GM13977 (cell line): ENCODE results near the gene XRCC5.

Experiments used
- DNase-seq: peaks from one replicate; pipeline ENCODE4 v3.0.0; 2012; ENCODE audit warnings: low spot score
- in situ Hi-C: fragments of 300-500 bp; cut with MboI; formaldehyde crosslinking; loops from one replicate; pipeline ENCODE4 v1.12.0; 2022; ENCODE audit warnings: low sequenced_read_pairs, low pct_unique_long_range_greater_than_20kb, mixed read lengths, inconsistent platforms; ENCODE audit not compliant: unreplicated experiment
- TF ChIP-seq, protein P1 (sequence below): IDR thresholded peaks from 2 replicates; pipeline ENCODE4 v1.5.1; 2012; ENCODE audit warnings: mild to moderate bottlenecking, control low read depth; ENCODE audit not compliant: insufficient read depth; ENCODE audit errors: extremely low read depth, missing control alignments

Gene XRCC5

DNA sequence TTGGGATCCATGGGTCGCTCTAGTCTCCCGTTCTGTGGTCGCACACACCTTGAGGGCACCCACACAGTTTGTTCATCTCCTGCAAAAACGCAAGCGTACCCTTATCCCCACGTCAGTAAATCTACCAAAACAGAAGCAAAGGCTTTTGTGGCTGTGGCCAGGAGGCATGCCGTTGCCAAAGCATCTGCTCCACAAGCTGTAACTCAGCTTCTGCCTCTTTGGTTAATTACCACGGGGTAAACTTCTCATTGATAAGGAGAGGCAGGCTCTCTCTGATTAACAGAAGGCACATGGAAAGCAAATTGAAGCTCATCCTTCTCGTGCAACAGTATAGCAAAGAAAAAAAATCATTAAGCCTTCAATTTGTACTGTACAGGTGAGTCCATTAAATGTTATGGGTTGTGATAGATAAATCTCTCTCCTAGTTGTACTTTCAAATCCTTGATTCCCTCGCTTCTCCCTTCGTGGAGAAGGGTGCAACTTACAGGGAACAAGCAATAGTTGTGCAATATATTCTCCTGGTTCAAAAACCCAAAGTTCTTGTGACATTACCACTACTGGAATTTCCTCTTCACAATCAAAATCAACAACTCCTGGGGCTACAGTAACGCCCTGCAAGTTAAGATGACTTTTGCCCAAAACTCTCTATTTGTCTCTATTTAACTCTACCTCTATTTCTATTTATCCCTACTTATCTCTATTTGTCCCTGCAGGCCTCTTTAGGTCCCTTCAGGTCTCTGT lies 37.9 kb upstream of the XRCC5 start:
- DNase-seq: no peak
- TF ChIP-seq, protein P1, sequence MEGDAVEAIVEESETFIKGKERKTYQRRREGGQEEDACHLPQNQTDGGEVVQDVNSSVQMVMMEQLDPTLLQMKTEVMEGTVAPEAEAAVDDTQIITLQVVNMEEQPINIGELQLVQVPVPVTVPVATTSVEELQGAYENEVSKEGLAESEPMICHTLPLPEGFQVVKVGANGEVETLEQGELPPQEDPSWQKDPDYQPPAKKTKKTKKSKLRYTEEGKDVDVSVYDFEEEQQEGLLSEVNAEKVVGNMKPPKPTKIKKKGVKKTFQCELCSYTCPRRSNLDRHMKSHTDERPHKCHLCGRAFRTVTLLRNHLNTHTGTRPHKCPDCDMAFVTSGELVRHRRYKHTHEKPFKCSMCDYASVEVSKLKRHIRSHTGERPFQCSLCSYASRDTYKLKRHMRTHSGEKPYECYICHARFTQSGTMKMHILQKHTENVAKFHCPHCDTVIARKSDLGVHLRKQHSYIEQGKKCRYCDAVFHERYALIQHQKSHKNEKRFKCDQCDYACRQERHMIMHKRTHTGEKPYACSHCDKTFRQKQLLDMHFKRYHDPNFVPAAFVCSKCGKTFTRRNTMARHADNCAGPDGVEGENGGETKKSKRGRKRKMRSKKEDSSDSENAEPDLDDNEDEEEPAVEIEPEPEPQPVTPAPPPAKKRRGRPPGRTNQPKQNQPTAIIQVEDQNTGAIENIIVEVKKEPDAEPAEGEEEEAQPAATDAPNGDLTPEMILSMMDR: no peak
- in situ Hi-C loops: no loop called here

DNA sequence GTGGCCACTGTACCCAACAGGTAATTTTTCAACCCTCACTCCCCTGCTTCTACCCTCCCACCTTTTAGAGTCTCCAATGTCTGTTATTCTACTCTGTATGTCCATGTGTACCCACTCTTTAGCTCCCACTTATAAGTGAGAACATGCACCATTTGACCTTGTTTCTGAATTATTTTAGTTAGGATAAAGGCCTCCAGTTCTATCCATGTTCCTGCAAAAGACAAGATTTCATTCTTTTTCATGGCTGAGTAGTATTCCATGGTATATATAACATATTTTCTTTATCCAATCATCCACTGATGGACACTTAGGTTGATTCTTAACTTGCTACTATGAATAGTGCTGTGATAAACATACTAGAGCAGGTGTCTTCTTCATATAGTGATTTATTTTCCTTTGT lies 36.7 kb upstream of the XRCC5 start:
- in situ Hi-C loops: no loop called here
- TF ChIP-seq, protein P1: no peak
- DNase-seq: no peak

DNA sequence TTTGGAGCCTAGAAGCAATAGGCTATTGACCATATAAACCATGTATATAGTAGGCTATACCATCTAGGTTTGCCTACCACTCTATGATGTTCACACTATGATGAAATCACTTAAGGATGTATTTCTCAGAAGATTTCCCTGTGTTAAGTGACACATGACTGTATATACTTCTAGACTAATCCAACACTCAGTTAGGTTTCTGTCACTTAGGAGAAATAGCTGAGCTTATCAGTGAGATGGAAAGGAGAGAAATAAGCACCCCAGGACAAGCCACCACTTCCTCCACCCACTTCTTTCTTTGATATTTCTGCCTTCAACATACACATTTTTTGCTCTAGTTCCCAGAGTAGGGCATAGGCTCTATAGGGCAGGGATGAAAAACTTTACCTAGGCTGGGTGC lies 35.4 kb upstream of the XRCC5 start:
- DNase-seq: no peak
- in situ Hi-C loops: no loop called here
- TF ChIP-seq, protein P1: no peak

DNA sequence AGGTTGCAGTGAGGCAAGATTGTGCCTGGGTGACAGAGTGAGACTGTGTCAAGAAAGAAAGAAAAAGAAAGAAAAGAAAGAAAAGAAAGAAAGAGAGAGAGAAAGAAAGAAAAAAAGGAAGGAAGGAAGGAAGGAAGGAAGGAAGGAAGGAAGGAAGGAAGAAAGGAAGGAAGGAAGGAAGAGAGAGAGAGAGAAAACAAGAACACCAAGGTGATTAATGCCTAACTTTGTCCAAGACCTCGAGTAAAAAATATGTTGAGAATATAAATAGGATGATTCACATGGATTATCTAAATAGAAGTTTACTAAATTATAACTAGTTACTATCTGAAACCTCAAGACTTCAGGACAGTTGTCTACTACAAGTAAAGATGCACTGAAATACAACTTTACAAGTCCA lies 34.8 kb upstream of the XRCC5 start:
- in situ Hi-C loops: no loop called here

DNA sequence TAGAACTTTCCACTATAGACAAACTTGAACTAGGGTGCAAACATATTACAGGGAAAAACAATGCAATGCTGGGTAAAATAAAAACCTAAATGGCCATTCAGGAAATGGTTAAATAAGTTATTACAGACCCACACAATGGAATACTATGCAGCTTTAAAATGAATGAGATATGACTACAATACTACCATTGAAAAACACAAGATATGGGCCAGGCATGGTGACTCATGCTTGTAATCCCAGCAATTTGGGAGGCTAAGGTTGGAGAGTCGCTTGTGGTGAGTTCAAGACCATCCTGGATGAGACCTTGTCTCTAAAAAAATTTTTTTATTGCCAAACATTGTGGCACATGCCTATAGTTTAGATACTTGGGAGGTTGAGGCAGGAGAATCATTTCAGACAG lies 34.4 kb upstream of the XRCC5 start:
- in situ Hi-C loops: no loop called here
- no peak for DNase-seq
- TF ChIP-seq, protein P1: no peak

More for the DNA sequence above, 34.8 kb upstream of the XRCC5 start:
- TF ChIP-seq, protein P1: no peak
- DNase-seq: no peak

DNA sequence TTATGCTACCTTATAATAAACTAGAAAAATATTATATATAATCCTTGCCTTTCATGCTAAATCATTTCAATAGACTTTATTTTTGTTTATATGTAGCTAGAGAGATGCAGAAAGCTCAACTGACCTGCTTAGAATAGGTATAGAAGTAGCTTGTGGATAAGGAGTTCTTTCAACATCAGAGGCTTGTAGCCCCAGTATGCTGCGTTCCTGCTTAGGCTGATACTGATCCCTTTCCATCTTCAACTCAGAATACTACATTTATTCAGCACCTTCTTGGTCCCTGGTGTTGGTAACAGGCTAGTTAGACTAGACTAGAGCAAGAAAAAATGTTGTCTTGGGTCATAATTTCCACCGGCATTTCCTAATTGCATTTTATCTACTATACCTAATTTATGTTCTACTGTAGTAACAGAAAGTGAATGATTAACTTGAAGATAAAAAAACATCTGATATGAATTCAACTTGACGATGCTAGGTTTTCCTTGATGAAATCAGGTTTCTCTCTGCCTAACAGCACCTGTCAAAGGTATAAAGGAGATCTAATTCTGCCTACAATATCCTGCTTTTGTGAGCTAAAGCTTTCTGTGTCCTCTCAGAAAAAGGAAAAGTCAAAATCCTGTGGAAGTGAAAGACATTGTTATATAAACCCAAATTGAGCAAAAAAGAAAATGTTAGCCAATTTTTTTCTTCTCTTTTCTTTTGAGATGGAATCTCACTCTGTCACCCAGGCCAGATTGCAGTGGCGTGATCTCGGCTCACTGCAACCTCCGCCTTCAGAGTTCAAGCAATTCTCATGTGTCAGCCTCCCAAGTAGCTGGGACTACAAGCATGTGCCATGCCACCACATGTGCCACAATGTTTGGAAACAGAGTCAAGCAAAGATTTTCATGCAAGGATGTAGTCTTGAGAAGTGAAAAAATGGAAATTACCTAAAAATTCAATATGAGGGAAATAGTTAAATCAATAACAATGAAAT lies 33.4 kb upstream of the XRCC5 start:
- in situ Hi-C loops: no loop called here
- TF ChIP-seq, protein P1: no peak

More for the DNA sequence above, 33.4 kb upstream of the XRCC5 start:
- DNase-seq: no peak
